GM18873 (cell line): Measurements from ENCODE around the gene UBE2L3.
"Not testable (repeated sequence)": the region's sequence is repeated elsewhere in the genome, so short reads cannot be mapped to it uniquely, and the experiment has no call there.

Source experiments
- ATAC-seq: cut with Tn5 transposase; IDR thresholded peaks from one replicate; pipeline ENCODE4 v1.9.1; 2021; ENCODE audit warnings: mild to moderate bottlenecking, moderate library complexity, moderate number of reproducible peaks; ENCODE audit not compliant: unreplicated experiment, low FRiP score

UBE2L3 gene

DNA sequence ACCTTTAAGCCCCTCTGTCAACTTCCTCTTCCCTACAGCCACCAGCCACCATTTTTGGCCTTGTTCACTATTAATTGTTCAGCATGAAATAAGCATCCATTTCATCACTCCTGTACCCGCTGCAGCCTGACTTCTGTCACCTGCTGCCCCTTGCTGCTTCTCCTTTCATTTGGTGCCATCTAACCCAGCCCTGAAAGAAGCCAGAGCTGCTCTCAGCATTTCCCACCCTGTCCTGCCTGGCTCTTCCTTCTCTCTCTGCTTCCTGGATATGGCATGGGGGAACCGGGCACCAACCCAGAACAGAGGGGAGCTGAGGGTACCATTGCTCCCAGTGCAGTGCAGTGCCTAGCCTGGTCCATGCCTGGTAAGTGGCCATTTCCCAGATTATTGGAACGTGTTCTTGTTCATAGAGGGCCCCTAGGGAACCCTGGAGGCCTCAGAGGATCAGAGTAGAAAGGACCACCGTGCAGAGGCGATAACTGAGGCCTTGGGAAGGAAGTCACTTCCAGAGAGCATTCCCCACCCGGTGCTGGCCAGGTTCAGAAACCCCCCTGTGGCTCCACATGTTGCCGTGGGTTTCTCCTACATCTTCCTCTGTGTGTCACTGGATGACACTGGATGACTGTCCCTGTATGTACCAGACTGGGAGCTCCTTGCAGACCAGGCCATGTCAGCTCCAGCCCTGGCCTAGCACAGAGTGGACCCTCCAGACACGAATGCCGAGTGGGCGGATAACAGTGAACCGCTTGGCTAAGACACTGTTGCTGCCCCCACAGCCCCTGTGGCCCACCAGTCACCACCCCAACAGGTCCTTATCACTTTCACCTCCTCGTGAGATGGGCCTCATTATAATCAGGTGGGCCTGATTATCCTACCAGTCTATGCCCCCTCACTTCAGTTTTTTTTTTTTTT, 57.6 kb downstream of the UBE2L3 start:
- ATAC-seq: no peak

DNA sequence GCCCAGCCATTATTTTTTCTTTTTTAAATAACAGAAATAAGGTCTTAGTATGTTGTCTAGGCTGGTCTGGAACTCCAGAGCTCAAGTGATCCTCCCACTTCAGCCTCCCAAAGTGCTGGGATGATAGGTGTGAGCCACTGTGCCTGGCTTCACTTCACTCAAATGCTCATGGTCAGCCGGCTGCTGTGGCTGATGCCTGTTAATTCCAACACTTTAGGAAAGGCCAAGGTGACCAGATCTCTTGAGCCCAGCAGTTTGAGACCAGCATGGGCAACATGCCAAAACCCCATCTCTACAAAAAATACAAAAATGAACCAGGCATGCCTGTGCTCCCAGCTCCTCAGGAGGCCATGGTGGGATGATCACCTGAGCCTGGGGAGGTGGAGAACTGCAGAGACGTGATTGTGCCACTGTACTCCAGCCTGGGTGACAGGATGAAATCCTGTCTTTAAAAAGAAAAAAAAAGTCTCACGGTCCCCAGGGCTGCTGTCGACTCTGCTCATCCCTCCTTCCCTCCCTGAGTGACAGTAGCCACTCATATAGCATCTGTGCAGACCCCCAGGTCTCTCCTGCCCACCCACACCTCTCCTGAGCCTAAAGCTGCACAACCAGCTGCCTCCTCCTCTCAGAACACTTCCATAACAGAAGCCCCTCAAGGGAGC, 58.7 kb downstream of the UBE2L3 start:
- ATAC-seq: no peak

DNA sequence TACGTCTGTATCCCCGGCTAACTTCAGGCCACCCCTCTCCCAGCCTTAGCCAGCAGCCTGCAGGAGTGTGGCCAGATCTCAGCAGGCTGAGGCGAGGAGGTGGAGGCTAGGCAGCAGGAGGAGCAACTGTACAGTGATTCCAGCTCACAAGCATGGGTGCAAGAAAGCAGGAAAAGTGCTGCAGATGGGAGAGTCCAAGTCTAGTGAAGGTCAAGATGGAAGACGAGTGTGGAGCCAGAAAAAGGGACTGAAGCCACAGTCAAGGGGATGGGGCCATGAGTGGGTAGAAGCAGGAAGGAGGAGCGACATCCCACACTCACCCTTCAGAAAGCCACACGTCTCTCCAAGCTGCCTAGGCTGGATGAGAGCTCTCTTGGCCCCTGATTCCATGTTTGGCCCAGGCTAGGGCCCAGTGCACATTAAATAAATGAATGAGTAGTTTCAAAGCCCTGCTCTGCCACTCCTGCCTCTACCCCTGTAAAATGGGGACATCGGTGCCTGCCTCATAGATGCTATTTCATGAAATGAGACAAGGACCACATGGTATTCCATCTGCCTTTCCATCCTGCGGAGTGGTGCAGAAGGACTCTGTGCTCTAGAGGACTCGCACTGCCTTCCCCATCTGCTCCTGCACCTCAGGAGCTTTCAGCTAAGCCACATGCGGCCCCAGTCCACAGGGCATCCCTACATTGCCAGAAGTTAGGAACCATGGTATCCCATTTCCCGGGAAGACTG, 59.4 kb downstream of the UBE2L3 start:
- ATAC-seq: no peak

DNA sequence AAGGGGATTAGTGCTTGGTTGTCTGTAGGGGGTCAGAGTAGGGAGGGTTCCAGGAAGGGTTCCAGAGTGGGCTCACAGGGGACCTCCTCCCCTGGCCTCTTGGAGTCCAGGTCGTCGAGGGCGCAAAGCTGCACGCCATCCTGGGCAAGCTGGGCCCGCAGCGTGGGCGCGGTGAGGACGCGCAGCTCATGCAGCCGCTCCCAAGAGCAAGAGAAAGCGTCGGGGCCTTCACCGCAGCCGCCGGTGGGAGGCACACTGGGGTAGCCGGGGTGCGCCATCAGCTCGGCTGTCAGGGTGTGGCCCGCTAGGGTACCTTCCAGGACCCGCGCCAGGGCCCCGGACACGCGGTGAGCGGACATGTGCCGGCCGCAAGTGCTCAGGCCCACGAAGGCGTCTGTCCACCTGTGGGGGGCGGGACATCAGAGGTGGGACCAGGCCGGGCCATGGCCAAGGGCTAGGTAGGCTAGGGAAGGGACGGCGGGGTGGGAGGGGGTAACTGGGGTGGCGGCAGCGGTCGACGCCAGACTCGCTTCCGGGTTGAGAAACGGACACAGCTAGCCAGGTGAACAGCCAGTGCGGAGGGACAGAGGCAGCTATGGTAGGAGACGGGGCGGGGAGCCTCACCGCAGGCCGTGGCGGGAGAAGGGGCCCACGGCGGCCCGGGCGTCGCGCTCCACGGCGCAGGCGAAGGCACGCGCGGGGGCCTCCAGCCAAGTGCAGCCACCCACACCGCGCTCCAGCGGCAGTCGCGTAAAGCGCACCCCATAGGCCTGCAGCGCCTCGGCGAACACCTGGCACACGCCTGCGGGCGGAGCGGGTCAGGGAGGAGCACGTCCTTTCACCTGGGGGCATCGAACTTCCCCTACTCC, 61.1 kb downstream of the UBE2L3 start:
- ATAC-seq: no peak

DNA sequence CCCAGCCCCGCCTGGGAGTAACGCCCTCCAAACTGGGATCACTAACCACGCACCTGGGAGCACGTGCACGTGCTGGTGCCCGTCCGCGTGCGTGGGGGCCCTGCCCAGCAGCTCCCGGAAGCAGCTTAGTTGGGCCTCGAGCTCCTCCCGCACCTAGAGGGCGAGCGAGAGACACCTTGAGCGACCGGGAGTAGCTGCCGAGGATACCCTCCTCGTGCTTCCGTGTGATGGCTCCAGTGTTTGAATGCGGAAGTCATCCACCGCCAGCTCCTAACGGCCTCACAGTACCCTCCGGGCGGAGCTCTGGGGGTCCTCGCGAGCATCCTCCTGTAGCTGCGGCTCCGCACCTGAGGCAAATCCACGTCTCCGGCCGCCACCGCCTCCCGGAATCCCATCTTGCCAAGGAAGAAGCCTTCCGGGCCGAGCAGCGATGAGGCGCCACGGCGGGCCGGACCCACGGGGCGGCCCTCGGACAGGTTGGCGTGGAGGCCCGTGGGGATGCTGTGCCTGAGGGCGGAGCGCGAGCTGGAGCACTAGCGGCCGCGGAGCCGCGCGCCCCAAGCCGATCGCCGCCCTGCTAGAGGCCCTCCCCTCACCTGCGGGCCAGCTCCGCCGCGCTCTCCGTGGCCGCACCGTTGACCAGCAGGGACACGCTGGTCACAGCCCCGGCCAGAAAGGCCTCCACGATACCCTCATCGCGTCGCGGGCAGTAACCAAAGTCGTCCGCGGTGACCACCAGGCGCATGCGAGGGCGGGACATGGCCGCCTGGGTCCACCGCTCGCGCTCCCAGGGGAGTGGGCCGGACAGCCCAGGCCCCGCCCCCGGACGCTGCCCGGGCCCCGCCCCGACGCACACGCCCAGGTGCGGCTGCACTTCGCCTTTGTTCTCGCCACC, 62.0 kb downstream of the UBE2L3 start, which contains the start of gene YDJC:
YDJC (minus strand) TSS at position 768 of the 895 bp plus-strand sequence; CDS start at position 760, 8 bp downstream.
- peak; percentile 58 for ATAC-seq

DNA sequence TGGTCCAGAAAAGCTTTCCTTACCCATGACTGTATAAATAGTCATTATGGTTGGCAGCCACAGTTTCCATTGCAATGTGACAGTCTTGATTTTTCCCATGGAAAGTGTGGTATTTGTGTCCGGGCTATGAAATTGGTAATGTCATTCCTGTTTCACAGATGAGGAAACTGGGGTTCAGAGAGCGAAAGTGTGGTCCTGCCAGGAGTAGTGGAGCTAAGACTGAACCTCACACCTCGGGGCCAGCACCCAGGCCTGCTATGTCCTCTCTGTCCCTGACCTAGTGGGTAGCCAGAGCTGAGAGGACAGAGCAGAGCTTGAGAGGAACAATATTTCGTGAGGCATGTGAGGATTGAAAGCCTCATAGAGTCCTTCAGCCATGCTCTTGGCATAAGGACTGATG, 63.5 kb downstream of the UBE2L3 start:
- ATAC-seq: no peak

DNA sequence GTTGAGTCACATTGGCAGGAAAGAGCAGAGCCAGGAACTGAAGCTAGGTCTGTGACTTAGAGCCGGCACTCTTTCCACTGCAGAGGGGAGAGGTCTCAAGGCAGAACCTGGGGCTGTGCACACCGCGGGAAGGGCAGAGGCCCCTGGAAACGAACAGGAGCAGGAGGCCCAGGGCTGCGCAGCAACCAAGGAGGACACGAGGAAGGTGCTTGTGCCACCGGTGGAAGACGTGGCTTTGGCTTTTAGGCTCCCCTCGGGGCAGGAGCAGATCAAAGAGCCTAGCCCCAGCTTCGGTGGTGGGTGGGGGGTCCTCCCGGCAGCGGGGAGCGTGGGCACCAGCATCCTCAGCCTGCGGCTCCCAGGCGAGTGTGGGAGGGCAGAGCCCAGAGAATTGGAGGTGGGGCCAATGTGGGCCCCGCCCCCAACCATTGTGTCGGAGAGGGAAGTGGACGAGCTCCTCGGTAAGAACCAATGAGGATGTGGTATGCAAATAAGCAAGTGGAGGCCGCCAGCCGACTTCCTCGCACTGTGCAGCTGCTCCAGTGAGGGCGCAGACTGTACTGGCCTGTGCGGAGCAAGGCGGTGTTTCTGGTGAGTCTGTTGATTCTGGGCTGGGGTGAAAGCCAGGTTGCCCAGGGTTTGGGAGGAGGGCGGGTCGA, 64.9 kb downstream of the UBE2L3 start, which contains the start of gene CCDC116:
CCDC116 (plus strand) TSS at position 524 of the 659 bp plus-strand sequence. CDS start 422 bp downstream, outside the sequence.
- ATAC-seq: no peak

DNA sequence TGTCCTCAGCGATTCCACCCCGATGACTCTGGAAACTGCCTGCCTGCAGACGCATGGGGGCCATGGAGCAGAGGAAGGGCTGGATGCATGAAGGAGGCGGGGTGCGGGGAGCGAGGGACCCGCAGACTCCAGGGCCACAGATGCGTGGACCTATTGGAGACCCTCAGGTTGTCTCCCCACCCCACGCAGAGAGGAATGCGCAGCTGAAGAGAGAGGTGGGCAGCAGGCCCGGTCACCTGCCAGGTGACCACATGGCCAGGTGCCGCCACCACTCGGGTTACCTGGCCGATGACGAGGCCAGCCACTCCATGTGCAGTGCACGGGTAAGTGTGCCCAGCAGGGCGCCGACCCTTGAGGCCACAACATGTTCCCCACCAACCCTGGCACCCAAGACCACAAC, 65.4 kb downstream of the UBE2L3 start:
- no peak for ATAC-seq

DNA sequence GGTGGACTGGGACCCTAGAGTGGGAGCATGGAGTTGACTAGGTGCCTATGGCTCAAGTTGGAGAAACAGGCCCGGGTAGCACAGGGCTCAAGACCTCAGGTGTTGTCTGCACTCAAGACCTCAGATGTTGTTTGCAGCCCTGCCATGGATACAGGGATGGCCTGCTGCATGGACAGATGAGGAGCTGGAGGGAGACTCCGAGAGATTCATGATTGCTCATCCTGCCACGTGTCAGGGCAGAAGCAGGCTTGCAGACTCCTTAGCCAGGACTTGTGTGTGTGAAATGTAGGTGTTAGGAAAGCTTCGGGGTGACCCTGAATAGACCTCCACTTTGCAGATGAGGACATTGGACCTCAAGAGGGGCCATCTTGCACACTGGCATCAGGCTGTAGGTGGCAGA, 66.0 kb downstream of the UBE2L3 start:
- ATAC-seq: no peak

DNA sequence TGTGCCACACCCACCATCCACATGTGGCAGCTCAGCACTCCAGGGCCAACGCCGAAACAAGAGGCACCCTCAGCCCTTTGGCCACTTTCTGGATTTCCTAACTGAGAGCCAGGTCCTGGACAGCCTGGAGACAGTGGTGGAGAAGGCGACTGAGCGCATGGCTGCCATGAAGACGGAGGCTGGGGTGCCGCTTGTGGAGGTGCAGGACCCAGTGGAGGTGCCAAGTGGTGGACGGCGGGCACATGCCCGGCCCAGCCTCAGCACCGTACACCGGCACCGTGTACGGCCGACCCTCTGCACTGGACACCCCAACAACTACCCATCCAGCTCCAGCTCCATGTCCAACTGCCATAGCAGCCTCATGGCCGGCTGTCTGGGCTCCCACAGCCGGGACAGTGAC, 66.6 kb downstream of the UBE2L3 start:
- ATAC-seq: no peak

DNA sequence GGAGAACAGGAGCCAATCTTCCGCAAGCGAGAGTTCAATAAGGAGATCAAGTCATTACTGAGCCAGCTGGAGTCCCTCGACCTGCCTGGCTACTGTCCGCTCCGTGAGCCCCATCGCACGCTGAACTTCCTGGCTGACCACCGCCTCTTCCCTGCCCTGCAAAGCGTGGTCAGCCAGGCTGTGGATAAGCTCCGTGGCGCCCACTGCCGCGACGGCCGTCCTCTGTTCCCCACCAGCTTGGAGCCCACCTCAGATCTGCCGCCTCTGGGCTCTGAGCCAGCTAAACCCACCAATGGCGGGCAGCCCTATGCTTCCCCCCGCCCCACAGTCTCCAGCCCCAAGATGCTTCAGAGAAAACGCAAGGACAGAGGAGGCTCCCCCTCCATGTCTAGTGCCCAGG, 67.3 kb downstream of the UBE2L3 start:
- ATAC-seq: no peak

DNA sequence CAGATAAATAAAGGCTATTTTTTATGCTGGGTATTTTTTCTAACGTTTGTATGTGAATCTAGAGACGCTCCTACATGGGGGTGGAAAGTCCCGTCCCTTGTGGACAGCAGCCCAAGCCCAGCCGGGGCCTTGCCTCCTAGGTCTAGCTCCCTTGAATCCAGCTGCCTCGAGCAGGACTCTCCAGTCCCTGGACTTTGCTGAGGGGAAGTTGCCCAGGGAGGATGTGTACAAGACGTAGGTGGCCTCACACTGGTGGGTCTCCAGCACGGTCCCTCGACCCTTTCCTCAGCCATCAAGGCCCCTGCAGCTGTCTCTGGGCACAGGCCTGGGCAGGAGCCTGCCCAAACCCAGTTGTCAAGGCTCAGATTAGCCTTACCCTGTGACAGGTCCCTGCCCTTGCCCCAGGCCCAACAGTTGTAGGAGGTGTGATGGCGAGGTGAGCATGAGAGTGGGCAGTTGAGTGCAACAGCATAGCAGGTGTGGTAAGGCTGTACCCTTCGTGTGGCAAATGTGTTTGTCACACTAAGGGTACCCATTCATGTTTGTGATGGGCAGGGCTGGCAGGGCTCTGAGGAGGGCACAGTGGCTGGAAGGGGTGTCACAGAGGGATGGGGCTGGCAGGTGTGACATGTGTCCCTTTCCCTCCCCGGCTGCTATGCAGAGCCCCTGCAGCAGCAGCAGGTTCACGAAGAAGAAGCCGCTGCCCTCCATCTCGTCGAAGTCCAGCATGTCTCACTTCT, 68.4 kb downstream of the UBE2L3 start:
- ATAC-seq: no peak

DNA sequence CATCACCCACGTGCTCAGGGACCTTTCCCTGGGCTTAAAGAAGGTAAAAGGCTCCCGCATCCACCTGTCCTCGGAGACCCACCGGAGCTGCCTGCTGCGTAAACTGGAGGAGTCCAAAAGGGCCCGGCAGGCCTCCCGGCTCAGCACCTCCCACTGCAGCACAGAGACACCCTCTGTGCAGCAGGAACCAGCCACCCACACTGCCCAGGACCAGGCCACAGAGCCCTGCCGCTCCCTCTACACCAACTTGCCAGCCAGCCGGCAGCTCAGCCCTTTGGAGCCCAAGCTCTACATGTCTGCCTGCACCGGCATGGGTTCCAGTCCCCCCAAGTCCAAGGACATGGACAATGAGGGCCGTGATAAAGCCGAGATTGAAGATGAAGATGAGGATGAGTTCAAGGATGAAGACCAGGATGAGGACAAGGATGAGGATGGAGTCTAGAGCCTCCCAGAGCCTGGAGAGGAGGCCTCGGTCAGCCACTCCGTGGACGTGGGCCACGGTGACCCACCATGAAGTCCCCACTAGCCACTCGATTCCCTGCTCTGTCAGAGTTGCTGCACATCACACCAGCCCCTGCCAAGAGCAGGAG, 69.2 kb downstream of the UBE2L3 start:
- no peak for ATAC-seq

DNA sequence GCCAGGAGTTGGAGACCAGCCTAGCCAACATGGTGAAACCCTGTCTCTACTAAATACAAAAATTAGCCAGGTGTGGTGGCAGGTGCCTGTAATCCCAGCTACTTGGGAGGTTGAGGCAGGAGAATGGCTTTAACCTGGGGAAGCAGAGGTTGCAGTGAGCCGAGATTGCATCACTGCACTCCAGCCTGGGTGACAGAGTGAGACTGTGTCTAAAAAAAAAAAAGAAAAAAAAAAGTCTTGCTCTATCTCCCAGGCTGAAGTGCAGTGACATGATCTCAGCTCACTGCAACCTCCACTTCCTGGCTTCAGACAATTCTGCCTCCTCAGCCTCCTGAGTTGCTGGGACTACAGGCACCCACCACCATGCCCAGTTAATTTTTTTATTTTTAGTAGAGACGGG, 69.9 kb downstream of the UBE2L3 start:
- ATAC-seq: not testable (repeated sequence)

DNA sequence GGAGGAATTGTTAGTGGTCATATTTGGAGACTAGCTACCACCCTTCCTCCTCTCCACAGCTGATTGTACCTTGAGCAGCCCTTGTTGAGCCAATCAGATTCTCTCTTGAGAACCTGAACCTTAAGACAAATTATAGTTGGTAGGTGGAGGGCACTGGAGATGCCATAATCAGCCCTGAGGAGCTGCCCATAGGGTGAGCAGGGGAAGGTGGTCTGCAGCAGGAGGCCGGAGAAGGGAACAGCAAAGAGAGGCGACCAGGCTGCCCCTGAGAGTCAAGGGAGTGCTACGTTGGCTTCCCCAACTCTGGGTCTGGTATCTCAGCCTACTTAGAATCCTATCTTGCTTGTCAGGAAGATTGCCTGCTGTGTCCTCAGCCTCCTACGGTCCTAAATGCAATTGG, 71.8 kb downstream of the UBE2L3 start:
- ATAC-seq: no peak

DNA sequence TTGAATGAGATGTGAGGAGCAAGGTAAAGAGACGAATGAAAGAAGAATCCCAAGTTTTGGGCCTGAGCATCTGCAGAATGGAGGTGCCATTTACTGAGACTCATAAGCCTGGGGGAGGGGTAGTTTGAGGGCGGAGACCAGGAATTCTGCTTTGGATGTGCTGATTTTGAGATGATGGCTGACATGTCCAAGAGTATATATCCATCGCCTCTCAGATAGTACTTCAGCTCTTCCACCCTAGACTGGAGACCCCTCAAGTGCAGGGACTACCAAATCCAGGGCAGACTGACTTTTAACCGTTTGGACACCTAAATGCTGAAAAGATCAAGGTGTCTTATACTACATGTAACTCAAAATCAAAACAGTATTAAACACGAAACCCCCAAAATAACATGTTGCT, 73.3 kb downstream of the UBE2L3 start:
- ATAC-seq: no peak

DNA sequence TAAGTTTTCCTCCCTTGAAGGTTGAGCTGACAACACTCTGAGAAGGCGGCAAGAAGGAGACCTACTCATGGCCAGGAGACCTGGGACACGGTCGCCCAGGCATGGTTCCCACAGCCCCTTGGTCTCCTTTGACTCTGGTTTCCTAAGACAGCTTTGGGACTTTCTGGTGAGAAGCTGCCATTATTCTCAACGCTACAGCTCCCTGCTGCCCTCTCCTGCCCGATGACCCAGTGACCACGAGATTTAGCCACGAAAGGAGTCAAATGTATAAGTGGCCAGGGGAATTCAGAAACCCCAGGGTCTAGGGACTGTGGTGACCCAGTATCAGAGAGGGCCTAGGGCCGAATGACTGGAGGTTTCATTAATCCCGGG, 73.9 kb downstream of the UBE2L3 start:
- peak; percentile 3 for ATAC-seq
